Tibial nerve (tissue), 4 donors: ENCODE results near the gene ANKMY2. TPM values are rescaled to one million over a fixed set of nuclear protein-coding genes. Genes with fewer than 3 reads are reported as not detected.
A peak's percentile ranks its signal among the peaks of the same experiment; 100 is the strongest.

Experiments used
- DNase-seq, 2 donors: peaks; one replicate each; pipeline ENCODE4 v3.0.0-alpha.2; 2019; ENCODE audit warnings: low spot score in 2 of 2
- H3K27ac ChIP-seq, 4 donors: fragments of 200-600 bp; sonication (generic) in 3 of 4; one replicate each; pipeline ENCODE4 v1.5.1; 2017 to 2019; ENCODE audit warnings: mild to moderate bottlenecking in 1 of 4
- H3K27me3 ChIP-seq, 2 donors: fragments of 200-600 bp; sonication (generic) in 1 of 2; one replicate each; pipeline versions ENCODE4 v1.5.1 to v1.6.0; 2017 to 2019
- H3K36me3 ChIP-seq, 3 donors: fragments of 200-600 bp; sonication (generic); one replicate each; pipeline ENCODE4 v1.5.1; 2018 to 2019
- H3K4me1 ChIP-seq, 4 donors: fragments of 200-600 bp; sonication (generic) in 3 of 4; one replicate each; pipeline ENCODE4 v1.5.1; 2017 to 2019
- H3K4me3 ChIP-seq, 4 donors: fragments of 200-600 bp; sonication (generic) in 3 of 4; one replicate each; pipeline ENCODE4 v1.5.1; 2017 to 2019; ENCODE audit warnings: mild to moderate bottlenecking in 1 of 4, moderate library complexity in 1 of 4
- H3K9me3 ChIP-seq, 4 donors: fragments of 200-600 bp; sonication (generic) in 3 of 4; one replicate each; pipeline ENCODE4 v1.5.1; 2017 to 2019
- EP300 ChIP-seq, 2 donors: sonication (generic); formaldehyde crosslinking; IDR thresholded peaks; one replicate each; pipeline ENCODE4 v1.6.1; 2017; ENCODE audit warnings: antibody characterized with exemption in 2 of 2, mild to moderate bottlenecking in 1 of 2
- POLR2A ChIP-seq, 2 donors: fragments of 450-650 bp; IDR thresholded peaks; one replicate each; pipeline ENCODE4 v1.6.1; 2017; ENCODE audit warnings: antibody characterized with exemption in 2 of 2, mild to moderate bottlenecking in 2 of 2, moderate library complexity in 2 of 2
- WGBS, 2 donors: methylation state at CpG; one replicate each; pipeline ENCODE4 v1.1.5; 2018; 5-methylcytosine and 5-hydroxymethylcytosine counted together
- total RNA-seq, 4 donors: library from RNA; depleted of rRNA; stranded (reverse); fragments of >200 nt; gene quantifications; one replicate each; pipeline ENCODE4 v1.1.0, GENCODE V29; 2016
- TF ChIP-seq, protein P1 (sequence below), 5 experiments: fragments of 200-600 bp in 3 of 5; fragments of 450-650 bp in 2 of 5; sonication (generic) in 3 of 5; IDR thresholded peaks; one replicate each; pipeline ENCODE4 v1.5.1; 2016 to 2019; ENCODE audit warnings: antibody characterized with exemption in 5 of 5, mild to moderate bottlenecking in 3 of 5, moderate library complexity in 2 of 5

The ANKMY2 gene
- total RNA-seq, 4 donors from 2014 or later, result 10.0 to 15.3 (median 13.7) TPM

GRCh38 chr7:16644157-16644556 lies 1.4 kb downstream of the ANKMY2 start:
- 51 to 52% methylated on average over 4 of the region's 4 CpGs for WGBS, 2 donors
- peak overlapping the region; percentile 83 to 89 (median 87) for H3K4me3 ChIP-seq
- no peaks in the 10 kb centered on the region for H3K9me3 ChIP-seq
- TF ChIP-seq POLR2A (IDR thresholded peaks at IDR 0.05) (no peak), EP300 (IDR thresholded peaks at IDR 0.05) (no peak)
- TF ChIP-seq, protein P1, sequence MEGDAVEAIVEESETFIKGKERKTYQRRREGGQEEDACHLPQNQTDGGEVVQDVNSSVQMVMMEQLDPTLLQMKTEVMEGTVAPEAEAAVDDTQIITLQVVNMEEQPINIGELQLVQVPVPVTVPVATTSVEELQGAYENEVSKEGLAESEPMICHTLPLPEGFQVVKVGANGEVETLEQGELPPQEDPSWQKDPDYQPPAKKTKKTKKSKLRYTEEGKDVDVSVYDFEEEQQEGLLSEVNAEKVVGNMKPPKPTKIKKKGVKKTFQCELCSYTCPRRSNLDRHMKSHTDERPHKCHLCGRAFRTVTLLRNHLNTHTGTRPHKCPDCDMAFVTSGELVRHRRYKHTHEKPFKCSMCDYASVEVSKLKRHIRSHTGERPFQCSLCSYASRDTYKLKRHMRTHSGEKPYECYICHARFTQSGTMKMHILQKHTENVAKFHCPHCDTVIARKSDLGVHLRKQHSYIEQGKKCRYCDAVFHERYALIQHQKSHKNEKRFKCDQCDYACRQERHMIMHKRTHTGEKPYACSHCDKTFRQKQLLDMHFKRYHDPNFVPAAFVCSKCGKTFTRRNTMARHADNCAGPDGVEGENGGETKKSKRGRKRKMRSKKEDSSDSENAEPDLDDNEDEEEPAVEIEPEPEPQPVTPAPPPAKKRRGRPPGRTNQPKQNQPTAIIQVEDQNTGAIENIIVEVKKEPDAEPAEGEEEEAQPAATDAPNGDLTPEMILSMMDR (IDR thresholded peaks at IDR 0.05), result no peak
- DNase-seq, result no peak
- no peaks in the 10 kb centered on the region for H3K27me3 ChIP-seq
- peak overlapping the region in 3 of 4 donors; percentile 86 to 97 (median 97) for H3K27ac ChIP-seq
- H3K36me3 ChIP-seq, result peaks cover 0 to 2% (median 0%) of the 10 kb centered on the region in 3 donors
- H3K4me1 ChIP-seq, result peaks cover 0 to 55% (median 14%) of the 10 kb centered on the region in 4 donors

- peaks cover 0 to 53% (median 6%) of the 10 kb centered on the region in 4 donors for H3K4me1 ChIP-seq
- no peaks in the 10 kb centered on the region for H3K9me3 ChIP-seq
- peaks cover 0 to 10% (median 0%) of the 10 kb centered on the region in 3 donors for H3K36me3 ChIP-seq
- 56 to 67% methylated on average over 7 of the region's 7 CpGs for WGBS, 2 donors
- H3K27me3 ChIP-seq, result no peaks in the 10 kb centered on the region
- H3K27ac ChIP-seq, result no peak overlapping the region
- DNase-seq, result no peak
- TF ChIP-seq POLR2A (IDR thresholded peaks at IDR 0.05) (no peak), EP300 (IDR thresholded peaks at IDR 0.05) (no peak)
- TF ChIP-seq, protein P1 (IDR thresholded peaks at IDR 0.05), result no peak
- no peak overlapping the region for H3K4me3 ChIP-seq
Observed at GRCh38 chr7:16638282-16639280, 7.0 kb downstream of the ANKMY2 start.

DNA sequence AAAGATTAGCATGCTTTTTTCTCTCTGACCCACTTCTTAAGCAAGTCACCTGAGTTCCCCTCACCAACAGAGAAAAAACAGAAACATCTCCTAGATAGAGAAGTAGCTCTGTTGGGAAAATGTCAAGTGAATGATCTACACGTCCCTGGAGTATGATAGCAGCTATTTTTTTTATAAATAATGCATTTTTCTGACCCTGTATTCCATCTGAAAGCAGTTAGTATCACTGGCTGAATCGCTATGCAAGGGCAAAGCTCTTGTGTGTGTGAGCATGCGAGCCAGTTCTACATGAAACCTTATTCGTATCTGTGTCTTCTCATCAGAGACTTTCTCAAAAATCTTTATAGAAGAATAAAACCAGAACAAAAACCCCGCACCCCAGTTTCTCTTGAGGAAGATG lies 8.2 kb downstream of the ANKMY2 start:
- Histone ChIP-seq H3K27me3 (no peaks in the 10 kb centered on the region), H3K27ac (peak overlapping the region in 2 of 4 donors; percentile 15 to 32), H3K36me3 (peaks cover 0 to 10% (median 0%) of the 10 kb centered on the region in 3 donors), H3K4me3 (no peak overlapping the region), H3K4me1 (peaks cover 0 to 41% (median 6%) of the 10 kb centered on the region in 4 donors), H3K9me3 (no peaks in the 10 kb centered on the region)
- no peak for DNase-seq
- TF ChIP-seq EP300 (IDR thresholded peaks at IDR 0.05) (no peak), POLR2A (IDR thresholded peaks at IDR 0.05) (no peak)
- TF ChIP-seq, protein P1 (IDR thresholded peaks at IDR 0.05), result no peak
- WGBS, 2 donors, result 42 to 60% methylated on average over 5 of the region's 5 CpGs

- 49 to 63% methylated on average over 1 of the region's 1 CpG for WGBS, 2 donors
- peaks cover 0 to 41% (median 4%) of the 10 kb centered on the region in 4 donors for H3K4me1 ChIP-seq
- peaks cover 0 to 14% (median 0%) of the 10 kb centered on the region in 3 donors for H3K36me3 ChIP-seq
- no peak overlapping the region for H3K4me3 ChIP-seq
- TF ChIP-seq EP300 (IDR thresholded peaks at IDR 0.05), result no peak
- TF ChIP-seq POLR2A (IDR thresholded peaks at IDR 0.05), result no peak
- TF ChIP-seq, protein P1 (IDR thresholded peaks at IDR 0.05), result no peak
- H3K9me3 ChIP-seq, result no peaks in the 10 kb centered on the region
- DNase-seq, result no peak
- H3K27me3 ChIP-seq, result no peaks in the 10 kb centered on the region
- no peak overlapping the region for H3K27ac ChIP-seq
Observed at GRCh38 chr7:16636555-16637101, 8.9 kb downstream of the ANKMY2 start.
